Transverse colon (tissue), 4 donors: Measurements from ENCODE around the gene TREM2.

Experiments
- POLR2A ChIP-seq: fragments of 450-650 bp; IDR thresholded peaks from one replicate; pipeline ENCODE4 v1.6.1; 2016; ENCODE audit warnings: antibody characterized with exemption, mild to moderate bottlenecking, moderate library complexity
- POLR2AphosphoS5 ChIP-seq, 3 donors: sonication (generic); formaldehyde crosslinking; IDR thresholded peaks; one replicate each; pipeline ENCODE4 v1.6.1; 2016; ENCODE audit warnings: antibody characterized with exemption in 3 of 3
- TF ChIP-seq, protein P1 (sequence below), 5 experiments: fragments of 200-600 bp in 3 of 5; fragments of 450-650 bp in 2 of 5; sonication (generic) in 3 of 5; IDR thresholded peaks; 1 replicate in 2 of 5; 2 replicates in 3 of 5; pipeline ENCODE4 v1.5.1; 2016 to 2017; ENCODE audit warnings: antibody characterized with exemption in 5 of 5, inconsistent platforms in 3 of 5, mild to moderate bottlenecking in 2 of 5, moderate library complexity in 1 of 5

DNA sequence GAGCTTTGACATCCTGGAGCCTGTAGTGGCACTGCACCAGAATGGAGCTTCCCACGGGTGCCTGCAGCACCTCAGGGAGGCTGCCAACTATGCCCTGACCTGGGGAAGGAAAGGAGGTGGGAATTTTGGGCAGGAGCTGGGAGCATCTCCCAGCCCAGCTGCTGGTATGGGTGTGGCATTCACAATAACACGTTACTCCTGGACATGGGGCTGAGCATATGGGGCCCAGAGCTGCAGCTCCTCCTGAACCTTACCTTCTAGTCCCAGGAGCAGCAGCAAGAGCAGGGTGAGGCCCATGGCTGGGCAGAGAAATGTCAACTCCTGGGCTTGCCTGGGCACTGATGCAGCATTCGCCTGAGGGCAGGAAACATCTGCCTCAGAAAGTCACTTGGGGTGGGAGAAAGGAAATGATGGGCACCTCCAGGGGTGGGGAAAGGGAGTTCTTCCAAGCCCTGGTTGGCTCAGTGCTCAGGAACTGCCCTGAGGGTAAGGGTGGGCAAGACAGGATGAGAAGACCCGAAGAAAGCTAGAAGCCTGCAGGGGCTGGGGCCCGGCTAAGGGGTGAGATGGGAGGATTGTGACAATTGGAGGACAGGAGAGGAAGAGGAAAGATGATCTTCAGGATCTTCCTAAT lies 8.8 kb downstream of the TREM2 start, which contains the start of gene TREML1:
- TF ChIP-seq POLR2AphosphoS5 (IDR thresholded peaks at IDR 0.05): no peak
- TF ChIP-seq, protein P1, sequence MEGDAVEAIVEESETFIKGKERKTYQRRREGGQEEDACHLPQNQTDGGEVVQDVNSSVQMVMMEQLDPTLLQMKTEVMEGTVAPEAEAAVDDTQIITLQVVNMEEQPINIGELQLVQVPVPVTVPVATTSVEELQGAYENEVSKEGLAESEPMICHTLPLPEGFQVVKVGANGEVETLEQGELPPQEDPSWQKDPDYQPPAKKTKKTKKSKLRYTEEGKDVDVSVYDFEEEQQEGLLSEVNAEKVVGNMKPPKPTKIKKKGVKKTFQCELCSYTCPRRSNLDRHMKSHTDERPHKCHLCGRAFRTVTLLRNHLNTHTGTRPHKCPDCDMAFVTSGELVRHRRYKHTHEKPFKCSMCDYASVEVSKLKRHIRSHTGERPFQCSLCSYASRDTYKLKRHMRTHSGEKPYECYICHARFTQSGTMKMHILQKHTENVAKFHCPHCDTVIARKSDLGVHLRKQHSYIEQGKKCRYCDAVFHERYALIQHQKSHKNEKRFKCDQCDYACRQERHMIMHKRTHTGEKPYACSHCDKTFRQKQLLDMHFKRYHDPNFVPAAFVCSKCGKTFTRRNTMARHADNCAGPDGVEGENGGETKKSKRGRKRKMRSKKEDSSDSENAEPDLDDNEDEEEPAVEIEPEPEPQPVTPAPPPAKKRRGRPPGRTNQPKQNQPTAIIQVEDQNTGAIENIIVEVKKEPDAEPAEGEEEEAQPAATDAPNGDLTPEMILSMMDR (IDR thresholded peaks at IDR 0.05): no peak
- no peak for TF ChIP-seq POLR2A
